ENCODE measurements around the gene ALOX12B. TPM values are rescaled to one million over a fixed set of nuclear protein-coding genes. Genes with fewer than 3 reads are reported as not detected.
A peak's percentile ranks its signal among the peaks of the same experiment; 100 is the strongest.

Gene ALOX12B
- total and polyA plus RNA-seq, 2 experiments from 2014 or later: 0.16 to 1.4 TPM

- DNase-seq (ENCODE audit: low spot score) (peak; percentile 93), ATAC-seq (peak; percentile 89)
- H3K27me3 ChIP-seq (ENCODE audit: insufficient read depth): peaks cover 50% of the 10 kb centered on the region
- no peaks in the 10 kb centered on the region for H3K79me2 ChIP-seq (replicated peaks; ENCODE audit: insufficient read depth)
- TF ChIP-seq CTCF (conservative IDR thresholded peaks at IDR 0.05; ENCODE audit: low read depth in 2 of 2): peak; percentile 71 to 94
- TF ChIP-seq POLR2AphosphoS5 (IDR thresholded peaks at IDR 0.05; ENCODE audit: low read depth): no peak
- Mint-ChIP-seq H3K36me3 (ENCODE audit: low read depth) (no peaks in the 10 kb centered on the region), H3K27me3 (ENCODE audit: insufficient read depth, low read depth, poor library complexity) (peaks cover 24% of the 10 kb centered on the region), H3K4me3 (no peak overlapping the region), H3K9me3 (no peaks in the 10 kb centered on the region), H3K27ac (no peak overlapping the region), H3K4me1 (peaks cover 26% of the 10 kb centered on the region)
- peak overlapping the region; percentile 77; the same call in 1 of the 2 replicates for H2AFZ ChIP-seq
- H3F3A ChIP-seq (replicated peaks; ENCODE audit: low read depth): no peaks in the 10 kb centered on the region
- no peak overlapping the region for H3K27ac ChIP-seq (ENCODE audit: low read depth)
- no peaks in the 10 kb centered on the region for H3K36me3 ChIP-seq (ENCODE audit: insufficient read depth)
- H3K4me2 ChIP-seq: peak overlapping the region; percentile 41
- H3K4me3 ChIP-seq: peak overlapping the region; percentile 39
- H3K4me1 ChIP-seq (ENCODE audit: insufficient read depth): peaks cover 25% of the 10 kb centered on the region
- no peaks in the 10 kb centered on the region for H3K9me2 ChIP-seq (ENCODE audit: insufficient read depth)
- H4K20me1 ChIP-seq (replicated peaks; ENCODE audit: insufficient read depth): no peaks in the 10 kb centered on the region
Measured at GRCh38 chr17:8057691-8058114, 29.8 kb downstream of the ALOX12B start.

GRCh38 chr17:8056976-8057625 lies 30.4 kb downstream of the ALOX12B start:
- peaks cover 20% of the 10 kb centered on the region for H3K4me1 ChIP-seq (ENCODE audit: insufficient read depth)
- H3F3A ChIP-seq (replicated peaks; ENCODE audit: low read depth): no peaks in the 10 kb centered on the region
- Mint-ChIP-seq H3K27ac (no peak overlapping the region), H3K9me3 (no peaks in the 10 kb centered on the region), H3K4me3 (no peak overlapping the region; the same call in 2 of the 3 replicates), H3K4me1 (peaks cover 20% of the 10 kb centered on the region), H3K27me3 (ENCODE audit: insufficient read depth, low read depth, poor library complexity) (peaks cover 18% of the 10 kb centered on the region), H3K36me3 (ENCODE audit: low read depth) (no peaks in the 10 kb centered on the region)
- peaks cover 44% of the 10 kb centered on the region for H3K27me3 ChIP-seq (ENCODE audit: insufficient read depth)
- H4K20me1 ChIP-seq (replicated peaks; ENCODE audit: insufficient read depth): no peaks in the 10 kb centered on the region
- TF ChIP-seq STAT1 (IDR thresholded peaks at IDR 0.05; ENCODE audit: unreplicated experiment): no peak
- no peak for TF ChIP-seq ZNF331 (CRISPR knock-in tag; IDR thresholded peaks at IDR 0.05; ENCODE audit: low read depth)
- no peak for TF ChIP-seq NANOG (IDR thresholded peaks at IDR 0.05; ENCODE audit: borderline replicate concordance)
- no peak for TF ChIP-seq CTCF (conservative IDR thresholded peaks at IDR 0.05; ENCODE audit: low read depth in 2 of 2)
- TF ChIP-seq ZNF462 (CRISPR knock-in tag; IDR thresholded peaks at IDR 0.05): no peak
- TF ChIP-seq CREB1 (CRISPR knock-in tag; IDR thresholded peaks at IDR 0.05; ENCODE audit: low read depth): no peak
- no peak overlapping the region for H3K4me3 ChIP-seq
- H3K27ac ChIP-seq (ENCODE audit: low read depth): no peak overlapping the region
- peak overlapping the region; percentile 69; the same call in 1 of the 2 replicates for H2AFZ ChIP-seq
- no peak for ATAC-seq
- H3K79me2 ChIP-seq (replicated peaks; ENCODE audit: insufficient read depth): no peaks in the 10 kb centered on the region
- no peak for DNase-seq (ENCODE audit: low spot score)
- no peaks in the 10 kb centered on the region for H3K9me2 ChIP-seq (ENCODE audit: insufficient read depth)
- no peak overlapping the region for H3K4me2 ChIP-seq
- H3K36me3 ChIP-seq (ENCODE audit: insufficient read depth): no peaks in the 10 kb centered on the region

All from GM23338 (cell line).